NOMO-1 treated with DMSO at 0.1 percent for 48 hours (cell line): Measurements from ENCODE around the gene CNN2.

Experiments
- DNase-seq: peaks from one replicate; lab custom pipeline; 2025; ENCODE audit not compliant: unreplicated experiment; lab: John Stamatoyannopoulos, UW

The CNN2 gene

DNA sequence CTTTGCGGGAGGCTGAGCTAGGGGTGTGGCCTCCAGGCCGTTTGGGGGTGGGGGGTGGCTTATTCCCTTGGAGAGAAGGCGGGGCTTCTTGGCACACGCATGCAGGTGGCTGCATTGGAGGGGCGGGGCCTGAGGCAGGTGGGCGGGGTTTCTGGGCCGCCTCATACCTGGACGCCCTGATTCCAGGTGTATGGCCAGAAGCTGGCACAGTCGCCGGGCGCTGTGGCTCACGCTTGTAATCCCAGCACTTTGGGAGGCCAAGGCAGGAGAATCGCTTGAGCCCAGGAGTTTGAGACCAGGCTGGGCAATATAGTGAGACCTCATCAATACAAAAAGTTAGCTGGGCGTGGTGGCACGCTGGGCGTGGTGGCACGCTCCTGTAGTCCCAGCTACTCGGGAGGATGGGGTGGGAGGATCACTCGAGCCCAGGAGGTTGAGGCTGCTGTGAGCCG lies 21.3 kb downstream of the CNN2 start:
- DNase-seq: no peak

DNA sequence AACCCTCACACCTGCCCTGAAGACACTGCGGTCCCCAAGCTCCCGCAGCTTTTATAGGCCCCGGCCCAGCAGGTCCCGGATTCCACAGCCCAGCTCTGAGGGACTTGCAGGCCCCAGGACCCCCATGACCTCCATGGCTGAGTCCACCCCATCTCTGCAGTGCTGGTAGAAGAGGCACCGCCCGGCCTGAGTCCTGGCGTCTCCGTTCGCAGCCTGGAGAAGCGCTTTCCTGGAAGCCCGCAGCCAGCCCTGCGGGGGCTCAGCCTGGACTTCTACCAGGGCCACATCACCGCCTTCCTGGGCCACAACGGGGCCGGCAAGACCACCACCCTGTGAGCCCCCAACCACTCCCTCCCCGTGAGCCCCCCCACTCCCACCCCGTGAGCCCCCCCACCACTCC lies 22.7 kb downstream of the CNN2 start:
- DNase-seq: no peak

DNA sequence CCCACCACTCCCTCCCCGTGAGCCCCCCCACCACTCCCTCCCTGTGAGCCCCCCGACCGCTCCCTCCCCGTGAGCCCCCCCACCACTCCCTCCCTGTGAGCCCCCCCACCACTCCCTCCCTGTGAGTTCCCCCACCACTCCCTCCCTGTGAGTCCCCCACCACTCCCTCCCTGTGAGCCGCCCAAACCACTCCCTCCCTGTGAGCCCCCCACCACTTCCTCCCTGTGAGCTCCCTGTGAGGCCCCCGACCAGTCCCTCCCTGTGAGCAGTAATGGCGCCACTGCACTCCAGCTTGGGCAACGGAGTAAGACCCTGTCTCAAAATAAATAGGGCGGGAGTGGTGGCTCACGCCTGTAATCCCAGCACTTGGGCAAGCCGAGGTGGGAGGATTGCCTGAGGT lies 23.4 kb downstream of the CNN2 start:
- DNase-seq: no peak

DNA sequence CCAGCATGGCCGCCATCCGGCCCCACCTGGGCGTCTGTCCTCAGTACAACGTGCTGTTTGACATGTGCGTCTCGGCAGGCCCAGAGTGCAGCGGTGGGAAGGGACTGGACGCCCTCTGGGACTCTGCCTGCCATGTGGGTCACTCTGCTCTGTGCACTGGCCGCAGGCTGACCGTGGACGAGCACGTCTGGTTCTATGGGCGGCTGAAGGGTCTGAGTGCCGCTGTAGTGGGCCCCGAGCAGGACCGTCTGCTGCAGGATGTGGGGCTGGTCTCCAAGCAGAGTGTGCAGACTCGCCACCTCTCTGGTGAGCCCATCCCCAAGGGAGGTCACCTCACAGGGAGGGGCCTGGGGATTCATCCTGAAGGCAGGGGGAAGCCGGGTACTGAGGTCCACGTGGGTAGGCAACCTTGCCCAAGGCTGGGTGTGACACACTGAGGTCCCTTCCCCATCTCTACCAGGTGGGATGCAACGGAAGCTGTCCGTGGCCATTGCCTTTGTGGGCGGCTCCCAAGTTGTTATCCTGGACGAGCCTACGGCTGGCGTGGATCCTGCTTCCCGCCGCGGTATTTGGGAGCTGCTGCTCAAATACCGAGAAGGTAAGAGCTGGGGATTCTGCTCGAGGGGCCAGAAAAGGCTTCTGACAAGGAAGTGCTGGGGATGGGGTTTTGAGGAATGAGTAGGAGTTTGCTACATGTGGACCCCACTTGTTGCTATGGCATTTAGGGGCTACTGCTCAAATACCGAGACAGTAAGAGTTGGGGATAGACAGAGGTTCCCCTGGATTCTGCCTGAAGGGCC lies 24.8 kb downstream of the CNN2 start:
- DNase-seq: no peak

DNA sequence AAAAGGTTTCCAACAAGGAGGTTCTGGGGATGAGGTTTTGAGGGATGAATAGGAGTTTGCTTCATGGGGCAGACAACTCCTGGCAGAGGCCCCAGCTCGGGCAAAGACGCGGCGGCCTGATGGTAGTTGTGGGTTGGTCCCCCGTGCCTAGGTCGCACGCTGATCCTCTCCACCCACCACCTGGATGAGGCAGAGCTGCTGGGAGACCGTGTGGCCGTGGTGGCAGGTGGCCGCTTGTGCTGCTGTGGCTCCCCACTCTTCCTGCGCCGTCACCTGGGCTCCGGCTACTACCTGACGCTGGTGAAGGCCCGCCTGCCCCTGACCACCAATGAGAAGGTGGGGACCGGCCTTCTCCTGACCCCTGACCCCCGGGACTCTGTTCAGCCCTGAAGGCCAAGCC lies 25.4 kb downstream of the CNN2 start:
- DNase-seq: no peak

DNA sequence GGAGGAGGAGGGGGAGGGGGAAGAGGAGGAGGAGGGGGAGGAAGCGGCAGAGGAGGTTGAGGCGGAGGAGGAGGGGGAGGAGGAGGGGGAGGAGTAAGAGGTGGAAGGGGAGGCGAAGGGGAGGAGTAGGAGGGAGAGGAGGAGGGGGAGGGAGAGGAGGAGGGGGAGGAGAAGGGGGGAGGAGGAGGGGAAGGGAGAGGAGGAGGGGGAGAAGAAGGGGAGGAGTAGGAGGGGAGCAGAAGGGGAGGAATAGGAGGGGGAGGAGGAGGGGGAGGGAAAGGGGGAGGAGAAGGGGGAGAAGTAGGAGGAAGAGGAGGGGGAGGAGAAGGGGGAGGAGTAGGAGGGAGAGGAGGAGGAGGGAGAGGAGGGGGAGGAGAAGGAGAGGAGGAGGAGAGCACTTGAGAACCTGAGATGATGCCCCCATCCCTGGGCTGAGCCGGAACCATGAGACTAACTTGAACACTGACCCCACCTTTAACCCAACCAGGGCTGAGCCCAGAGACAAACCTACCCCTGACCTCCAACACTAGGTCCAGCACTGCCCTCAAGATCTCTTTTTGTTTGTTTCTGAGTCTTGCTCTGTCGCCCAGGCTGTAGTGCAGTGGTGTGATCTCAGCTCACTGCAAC lies 26.1 kb downstream of the CNN2 start:
- no peak for DNase-seq

DNA sequence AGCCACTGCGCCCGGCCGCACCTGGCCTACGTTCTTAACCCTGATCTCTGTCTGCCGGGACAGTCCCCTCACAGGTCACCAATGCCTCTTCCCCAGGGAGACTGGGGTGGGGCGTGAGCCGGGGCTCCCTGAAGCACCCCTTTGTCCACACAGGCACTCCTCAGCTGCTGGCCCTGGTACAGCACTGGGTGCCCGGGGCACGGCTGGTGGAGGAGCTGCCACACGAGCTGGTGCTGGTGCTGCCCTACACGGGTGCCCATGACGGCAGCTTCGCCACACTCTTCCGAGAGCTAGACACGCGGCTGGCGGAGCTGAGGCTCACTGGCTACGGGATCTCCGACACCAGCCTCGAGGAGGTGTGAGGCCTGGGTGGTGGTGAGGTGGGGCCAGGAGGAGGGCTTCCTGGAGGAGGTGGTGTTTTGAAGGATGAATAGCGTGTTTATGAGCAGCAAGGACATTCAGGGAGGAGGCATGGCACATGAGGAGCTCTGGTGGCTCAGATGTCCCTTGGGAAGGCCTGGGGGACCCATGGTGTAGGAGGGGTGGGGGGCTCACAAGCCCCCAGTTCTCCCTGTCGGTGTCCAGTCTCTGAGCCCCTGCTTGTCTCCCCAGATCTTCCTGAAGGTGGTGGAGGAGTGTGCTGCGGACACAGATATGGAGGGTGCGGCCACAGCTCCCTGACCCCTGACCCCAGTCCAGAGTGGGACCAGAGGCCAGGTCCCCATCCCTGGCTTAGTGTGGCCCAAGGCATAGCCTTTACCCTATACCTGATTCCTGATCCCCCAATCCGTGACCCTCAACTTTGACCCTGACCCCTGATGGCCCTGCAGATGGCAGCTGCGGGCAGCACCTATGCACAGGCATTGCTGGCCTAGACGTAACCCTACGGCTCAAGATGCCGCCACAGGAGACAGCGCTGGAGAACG lies 27.0 kb downstream of the CNN2 start:
- DNase-seq: no peak

DNA sequence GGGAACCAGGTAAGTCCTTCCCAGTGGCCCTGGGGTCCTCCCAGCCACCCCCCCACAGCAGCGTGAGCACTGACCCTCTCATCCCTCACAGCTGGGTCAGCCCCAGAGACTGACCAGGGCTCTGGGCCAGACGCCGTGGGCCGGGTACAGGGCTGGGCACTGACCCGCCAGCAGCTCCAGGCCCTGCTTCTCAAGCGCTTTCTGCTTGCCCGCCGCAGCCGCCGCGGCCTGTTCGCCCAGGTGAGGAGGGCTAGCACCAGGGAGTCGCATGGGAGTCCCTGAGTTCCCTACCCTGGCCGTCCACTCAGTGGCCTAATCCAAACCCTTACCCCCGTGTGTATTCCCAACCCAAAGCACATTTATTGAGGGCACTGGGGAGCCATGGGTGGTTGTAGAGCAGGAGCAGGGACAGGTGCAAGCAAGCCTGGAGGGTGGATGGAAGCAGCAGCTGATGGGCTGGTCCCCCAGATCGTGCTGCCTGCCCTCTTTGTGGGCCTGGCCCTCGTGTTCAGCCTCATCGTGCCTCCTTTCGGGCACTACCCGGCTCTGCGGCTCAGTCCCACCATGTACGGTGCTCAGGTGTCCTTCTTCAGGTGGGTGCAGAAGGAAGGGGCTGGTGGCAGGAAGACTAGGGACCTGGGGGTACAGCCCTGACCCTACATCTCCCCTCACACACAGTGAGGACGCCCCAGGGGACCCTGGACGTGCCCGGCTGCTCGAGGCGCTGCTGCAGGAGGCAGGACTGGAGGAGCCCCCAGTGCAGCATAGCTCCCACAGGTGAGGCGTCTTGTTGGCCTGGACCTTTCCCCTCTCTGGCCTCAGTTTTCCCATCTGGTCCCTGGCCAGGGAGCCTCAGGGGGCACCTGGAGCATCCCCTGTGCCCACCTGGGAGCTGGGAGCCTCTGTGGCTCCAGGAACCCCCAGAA lies 28.0 kb downstream of the CNN2 start:
- no peak for DNase-seq

DNA sequence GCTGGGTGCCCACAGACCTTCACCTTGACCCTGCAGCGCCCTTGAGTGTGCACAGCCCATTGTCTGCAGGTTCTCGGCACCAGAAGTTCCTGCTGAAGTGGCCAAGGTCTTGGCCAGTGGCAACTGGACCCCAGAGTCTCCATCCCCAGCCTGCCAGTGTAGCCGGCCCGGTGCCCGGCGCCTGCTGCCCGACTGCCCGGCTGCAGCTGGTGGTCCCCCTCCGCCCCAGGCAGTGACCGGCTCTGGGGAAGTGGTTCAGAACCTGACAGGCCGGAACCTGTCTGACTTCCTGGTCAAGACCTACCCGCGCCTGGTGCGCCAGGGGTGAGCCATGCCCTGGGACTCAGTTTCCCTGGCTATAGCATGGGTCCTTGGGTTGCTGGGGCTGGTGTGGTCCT lies 28.6 kb downstream of the CNN2 start:
- no peak for DNase-seq

DNA sequence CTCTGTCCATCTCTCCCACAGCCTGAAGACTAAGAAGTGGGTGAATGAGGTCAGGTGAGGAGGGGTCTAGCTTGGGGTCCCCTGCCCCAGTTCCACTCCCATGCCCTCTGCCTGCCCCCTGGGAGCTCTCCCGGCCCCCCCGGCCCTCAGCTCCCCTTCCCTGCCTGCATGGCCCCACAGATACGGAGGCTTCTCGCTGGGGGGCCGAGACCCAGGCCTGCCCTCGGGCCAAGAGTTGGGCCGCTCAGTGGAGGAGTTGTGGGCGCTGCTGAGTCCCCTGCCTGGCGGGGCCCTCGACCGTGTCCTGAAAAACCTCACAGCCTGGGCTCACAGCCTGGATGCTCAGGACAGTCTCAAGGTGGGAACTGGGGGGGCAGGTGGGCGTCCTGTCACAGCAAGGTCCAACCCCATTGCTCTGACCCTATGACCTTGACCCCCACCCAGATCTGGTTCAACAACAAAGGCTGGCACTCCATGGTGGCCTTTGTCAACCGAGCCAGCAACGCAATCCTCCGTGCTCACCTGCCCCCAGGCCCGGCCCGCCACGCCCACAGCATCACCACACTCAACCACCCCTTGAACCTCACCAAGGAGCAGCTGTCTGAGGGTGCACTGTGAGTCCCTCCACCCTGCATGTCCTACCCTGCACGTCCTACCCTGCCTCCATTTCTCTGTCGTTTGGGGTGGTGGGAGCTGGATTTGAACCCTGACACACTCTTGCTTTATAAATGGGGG lies 29.6 kb downstream of the CNN2 start:
- no peak for DNase-seq

DNA sequence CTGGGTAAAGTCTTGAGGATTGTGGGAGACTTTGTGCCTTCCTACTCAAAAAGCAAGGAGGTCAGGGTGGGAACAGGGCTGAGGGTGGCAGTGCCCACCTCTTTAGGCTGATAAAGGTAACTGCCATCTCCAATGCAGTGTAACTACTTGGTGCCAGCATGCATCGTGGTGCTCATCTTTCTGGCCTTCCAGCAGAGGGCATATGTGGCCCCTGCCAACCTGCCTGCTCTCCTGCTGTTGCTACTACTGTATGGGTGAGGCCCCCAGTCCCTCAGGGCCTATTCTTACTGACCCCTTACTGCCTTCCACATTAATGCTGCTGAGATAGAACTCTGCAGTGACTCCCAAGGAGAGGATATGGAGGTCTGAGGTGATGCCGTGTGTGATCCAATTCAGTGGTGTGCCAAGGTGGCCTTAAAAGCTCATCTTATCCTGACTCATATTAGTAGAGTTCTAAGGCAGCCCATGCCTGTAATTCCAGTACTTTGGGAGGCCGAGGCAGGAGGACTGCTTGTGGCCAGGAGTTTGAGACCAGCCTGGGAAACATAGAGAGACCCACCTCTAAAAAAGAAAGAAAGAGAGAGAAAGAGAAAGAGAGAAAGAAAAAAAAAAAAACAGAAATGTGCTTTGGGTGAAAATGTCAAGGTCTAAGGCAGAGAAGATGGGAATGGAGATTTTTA lies 30.9 kb downstream of the CNN2 start:
- no peak for DNase-seq

DNA sequence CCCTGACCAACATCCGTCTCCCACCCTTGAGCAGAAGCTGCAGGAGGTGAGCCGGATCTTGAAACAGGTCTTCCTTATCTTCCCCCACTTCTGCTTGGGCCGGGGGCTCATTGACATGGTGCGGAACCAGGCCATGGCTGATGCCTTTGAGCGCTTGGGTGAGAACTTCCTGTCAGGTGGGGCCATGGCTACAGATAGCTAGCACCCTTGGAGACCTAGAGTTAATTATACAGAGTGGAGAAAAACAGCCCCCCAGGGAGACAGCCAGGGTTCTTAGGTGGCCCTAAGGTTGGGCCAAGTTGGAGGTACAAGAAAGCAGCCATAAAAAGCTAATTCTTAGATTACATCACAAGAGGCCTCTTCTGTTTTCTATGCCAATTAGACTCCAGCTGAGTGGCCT lies 31.7 kb downstream of the CNN2 start:
- no peak for DNase-seq

DNA sequence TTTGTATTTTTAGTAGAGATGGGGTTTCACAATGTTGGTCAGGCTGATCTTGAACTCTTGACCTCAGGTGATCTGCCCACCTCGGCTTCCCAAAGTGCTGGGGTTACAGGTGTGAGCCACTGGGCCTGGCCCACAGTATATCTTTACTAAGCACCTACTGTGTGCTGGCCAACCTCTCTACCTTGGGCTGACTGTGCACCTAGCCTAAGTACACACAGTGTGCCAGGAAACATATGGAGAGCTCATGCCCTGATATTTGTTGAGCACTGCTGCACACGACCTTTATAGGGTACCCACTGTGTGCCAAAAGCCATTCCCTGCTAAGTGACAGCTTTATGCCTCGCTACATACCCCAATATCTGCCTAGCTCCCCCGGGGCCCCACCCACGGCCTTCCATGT lies 34.3 kb downstream of the CNN2 start:
- DNase-seq: no peak

DNA sequence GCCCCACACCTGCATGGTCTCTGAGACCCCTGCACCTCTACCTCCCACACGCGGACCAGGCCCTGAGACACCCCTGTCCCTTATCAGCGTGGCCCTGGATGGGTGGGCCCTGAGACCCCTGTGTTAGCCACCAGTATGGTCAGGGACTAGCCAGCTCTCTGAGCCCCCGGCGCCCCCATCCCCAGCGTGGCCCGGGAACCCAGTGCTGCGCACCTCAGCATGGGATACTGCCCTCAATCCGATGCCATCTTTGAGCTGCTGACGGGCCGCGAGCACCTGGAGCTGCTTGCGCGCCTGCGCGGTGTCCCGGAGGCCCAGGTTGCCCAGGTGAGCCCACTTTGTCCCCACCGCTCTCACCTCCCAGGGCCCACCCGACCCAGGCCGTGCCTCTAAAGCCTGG lies 35.6 kb downstream of the CNN2 start:
- DNase-seq: no peak

DNA sequence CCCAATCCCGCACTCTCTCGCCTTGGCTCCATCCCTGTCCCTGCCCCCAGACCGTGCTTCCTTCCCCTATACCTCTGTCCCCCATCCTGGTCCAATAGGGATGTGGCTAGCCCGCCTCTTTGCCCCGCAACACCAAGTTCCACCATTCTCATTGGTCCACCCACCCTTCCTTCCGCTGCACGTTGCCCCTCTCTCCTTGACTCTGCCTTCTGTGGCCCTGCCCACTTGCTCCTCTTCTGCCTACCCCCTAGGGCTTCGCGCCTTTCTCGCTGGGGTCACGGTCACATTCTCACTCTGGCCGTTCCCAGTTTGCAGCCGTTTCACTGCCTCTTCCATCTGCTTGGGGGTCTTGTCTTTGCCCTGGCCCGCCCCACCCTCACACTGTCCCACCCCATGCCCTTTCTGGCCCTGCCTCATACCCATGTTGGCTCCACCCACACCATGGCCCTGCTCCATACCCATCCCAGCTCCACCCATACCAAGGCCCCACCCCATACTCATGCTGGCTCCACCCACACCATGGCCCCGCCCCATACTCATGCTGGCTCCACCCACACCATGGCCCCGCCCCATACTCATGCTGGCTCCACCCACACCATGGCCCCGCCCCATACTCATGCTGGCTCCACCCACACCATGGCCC lies 36.1 kb downstream of the CNN2 start:
- no peak for DNase-seq

DNA sequence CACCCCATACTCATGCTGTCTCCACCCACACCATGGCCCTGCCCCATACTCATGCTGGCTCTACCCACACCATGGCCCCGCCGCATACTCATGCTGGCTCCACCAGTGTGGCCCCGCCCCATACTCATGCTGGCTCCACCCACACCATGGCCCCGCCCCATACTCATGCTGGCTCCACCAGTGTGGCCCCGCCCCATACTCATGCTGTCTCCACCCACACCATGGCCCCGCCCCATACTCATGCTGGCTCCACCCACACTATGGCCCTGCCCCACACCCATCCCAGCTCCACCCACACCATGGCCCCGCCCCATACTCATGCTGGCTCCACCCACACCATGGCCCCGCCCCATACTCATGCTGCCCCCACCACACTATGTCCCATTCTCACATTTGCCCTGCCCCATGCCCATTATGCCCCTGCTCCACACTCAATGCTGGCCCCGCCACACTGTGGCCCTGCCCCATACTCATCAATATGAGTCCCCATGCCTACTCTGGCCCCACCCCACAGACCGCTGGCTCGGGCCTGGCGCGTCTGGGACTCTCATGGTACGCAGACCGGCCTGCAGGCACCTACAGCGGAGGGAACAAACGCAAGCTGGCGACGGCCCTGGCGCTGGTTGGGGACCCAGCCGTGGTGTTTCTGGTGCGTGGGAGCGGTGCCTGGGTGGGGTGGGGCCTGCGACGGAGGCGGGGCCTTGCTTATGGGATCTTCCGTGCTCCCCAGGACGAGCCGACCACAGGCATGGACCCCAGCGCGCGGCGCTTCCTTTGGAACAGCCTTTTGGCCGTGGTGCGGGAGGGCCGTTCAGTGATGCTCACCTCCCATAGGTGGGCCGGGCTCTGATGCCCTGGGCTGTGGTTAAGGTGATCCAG lies 36.9 kb downstream of the CNN2 start:
- no peak for DNase-seq

DNA sequence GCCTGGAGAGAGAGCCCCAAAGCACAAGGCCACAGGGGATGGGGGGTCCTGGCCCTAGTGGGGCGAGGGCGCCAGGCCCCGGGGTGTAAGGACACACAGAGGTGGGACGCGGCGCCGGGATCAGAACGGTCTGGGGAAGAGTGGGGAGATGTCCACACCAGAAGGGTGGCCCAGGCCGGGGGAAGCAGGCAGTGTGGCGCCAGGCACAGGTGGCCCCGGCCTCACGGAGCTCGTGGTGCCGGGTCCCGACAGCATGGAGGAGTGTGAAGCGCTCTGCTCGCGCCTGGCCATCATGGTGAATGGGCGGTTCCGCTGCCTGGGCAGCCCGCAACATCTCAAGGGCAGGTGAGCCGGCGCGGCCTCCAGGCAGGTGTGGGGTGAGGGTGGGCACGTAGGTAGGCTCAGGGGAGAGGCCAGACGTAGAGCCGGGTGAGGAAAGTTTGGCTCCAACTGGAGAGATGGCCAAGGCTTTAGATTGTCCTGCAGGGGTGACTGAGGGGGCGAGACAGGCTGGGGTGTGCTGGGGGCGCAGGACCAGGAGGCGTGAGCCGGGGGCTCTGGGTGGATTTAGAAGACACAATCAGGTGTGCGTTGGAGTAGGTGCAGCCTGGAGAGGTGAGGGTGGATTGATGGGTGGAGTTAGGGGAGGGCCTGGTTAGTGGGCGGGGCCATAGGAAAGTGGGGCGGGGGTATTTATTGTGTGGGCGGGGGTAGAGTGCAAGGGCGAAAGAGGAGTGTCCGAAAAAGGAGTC lies 37.7 kb downstream of the CNN2 start:
- no peak for DNase-seq
